HG03571 (cell line): Measurements from ENCODE around the gene DDOST.

Experiments used
- ATAC-seq: cut with Tn5 transposase; IDR thresholded peaks from one replicate; pipeline ENCODE4 v1.9.1; 2021; ENCODE audit not compliant: unreplicated experiment

The DDOST gene

GRCh38 chr1:20661207-20662109, at the start of gene DDOST:
Gene DDOST, minus strand, starts transcription at chr1:20661369. Its CDS starts 19 bp downstream, at chr1:20661350.
- peak; percentile 93 for ATAC-seq

DNA sequence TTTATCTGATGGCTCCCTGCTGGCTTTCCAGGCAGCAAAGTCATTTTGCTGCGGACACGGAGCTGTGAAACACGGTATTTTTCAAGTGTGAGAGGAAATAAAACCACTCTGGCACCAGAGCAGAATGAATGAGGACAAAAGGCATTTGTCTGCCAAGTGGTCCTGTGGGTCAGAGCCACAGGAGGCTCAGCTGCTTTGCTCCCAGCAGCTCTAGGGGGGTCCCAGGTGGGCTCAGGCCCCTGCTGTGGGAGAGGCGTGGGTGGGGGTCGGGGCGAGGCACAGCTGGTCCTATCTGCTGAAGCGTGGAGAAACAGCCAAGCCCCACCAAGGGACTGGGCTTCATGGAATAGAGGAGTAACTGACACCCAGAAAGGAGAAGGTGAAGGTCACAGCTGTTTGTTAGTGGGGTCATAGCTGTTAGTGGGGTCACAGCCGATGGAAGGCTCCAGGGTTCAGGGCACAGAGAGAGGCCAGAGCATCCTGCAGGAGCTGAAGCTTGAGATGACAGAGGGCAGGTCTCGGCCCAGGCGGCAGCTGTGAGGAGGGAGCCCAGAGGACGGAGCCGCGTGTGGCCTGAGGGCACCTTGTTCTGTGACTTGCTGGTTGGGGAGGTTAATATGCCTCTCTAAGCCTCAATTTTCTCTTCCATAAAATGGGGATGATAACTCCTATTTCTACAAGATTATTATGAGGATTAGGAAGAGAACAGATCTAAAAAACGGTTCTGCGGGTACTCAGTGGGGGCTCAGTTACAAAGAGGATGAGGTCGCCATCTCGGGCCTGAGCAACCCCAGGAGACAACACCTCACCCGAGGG, 49.5 kb upstream of the DDOST start:
- ATAC-seq: no peak

GRCh38 chr1:20709868-20710267, 48.7 kb upstream of the DDOST start:
- no peak for ATAC-seq

GRCh38 chr1:20708891-20709290, 47.7 kb upstream of the DDOST start:
- ATAC-seq: no peak

- ATAC-seq: no peak
These were observed 46.9 kb upstream of the DDOST start for GRCh38 chr1:20708057-20708456.

GRCh38 chr1:20706841-20707240, 45.7 kb upstream of the DDOST start:
- ATAC-seq: no peak

DNA sequence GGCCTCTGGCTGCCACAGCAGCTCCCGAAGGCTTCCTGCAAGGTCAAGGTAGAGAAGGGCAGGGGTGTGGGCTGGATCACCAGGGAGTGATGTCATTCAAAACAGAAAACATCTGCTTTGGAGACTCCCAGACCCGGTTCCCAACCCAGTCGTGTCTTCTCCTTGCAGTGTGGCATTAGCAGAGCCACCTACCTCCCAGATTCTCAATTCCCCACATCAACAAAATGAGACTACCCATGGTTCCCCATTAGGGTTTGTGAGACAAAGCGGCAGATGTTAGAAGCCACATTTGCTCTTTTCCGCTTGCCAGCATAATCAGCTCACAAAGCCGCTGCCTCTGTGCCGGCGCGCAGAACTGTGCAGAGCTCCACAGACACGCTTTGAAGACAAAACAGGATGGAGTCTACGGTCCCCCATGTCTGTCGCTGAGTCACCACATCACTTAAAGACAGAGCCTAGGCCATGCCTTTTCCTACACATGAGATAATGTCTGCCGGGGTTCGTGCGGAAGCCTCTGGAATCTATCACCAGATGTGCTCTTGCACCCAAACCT, 44.1 kb upstream of the DDOST start:
- ATAC-seq: no peak

- no peak for ATAC-seq
These were observed 43.4 kb upstream of the DDOST start for GRCh38 chr1:20704390-20705202.

- ATAC-seq: no peak
These were observed 42.1 kb upstream of the DDOST start for GRCh38 chr1:20703124-20703756.

DNA sequence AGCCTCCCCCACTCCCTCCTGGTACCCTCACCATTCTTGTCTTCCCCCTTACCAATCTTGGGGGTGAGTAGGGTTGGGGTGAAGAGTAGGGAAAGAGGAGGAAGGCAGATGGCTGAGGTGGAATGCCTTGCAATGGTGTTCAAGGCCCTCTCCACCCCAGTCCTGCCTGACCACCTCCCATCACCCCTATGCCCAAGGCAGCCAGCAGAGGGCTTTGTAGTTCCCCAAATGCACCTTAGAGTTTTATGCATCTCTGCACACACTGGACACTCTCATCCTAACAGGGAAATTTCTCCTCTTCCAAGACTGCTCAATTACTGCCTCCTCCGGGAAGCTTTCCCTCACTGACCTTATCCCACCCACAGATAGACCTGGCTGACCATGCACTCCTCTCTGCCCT, 41.2 kb upstream of the DDOST start:
- no peak for ATAC-seq

DNA sequence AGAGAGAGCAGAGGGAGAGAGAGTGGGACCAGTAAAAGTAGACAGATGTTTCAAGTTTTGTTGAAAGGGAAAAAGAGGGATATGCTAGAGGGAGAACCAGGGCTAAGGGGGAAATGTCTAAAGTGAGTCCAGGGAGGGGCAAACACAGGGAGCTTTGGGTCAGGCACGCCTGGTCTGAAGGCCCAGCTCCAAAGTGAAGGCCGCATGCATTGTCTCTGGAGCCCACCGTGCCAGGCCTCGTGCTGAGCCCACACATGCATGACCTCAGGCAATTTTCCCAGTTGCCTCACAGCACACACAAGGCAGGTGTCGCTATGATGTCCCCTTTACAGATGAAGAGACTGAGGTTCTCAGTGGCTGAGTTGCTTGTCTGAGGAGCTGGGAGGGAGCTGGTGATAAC, 40.7 kb upstream of the DDOST start:
- no peak for ATAC-seq

DNA sequence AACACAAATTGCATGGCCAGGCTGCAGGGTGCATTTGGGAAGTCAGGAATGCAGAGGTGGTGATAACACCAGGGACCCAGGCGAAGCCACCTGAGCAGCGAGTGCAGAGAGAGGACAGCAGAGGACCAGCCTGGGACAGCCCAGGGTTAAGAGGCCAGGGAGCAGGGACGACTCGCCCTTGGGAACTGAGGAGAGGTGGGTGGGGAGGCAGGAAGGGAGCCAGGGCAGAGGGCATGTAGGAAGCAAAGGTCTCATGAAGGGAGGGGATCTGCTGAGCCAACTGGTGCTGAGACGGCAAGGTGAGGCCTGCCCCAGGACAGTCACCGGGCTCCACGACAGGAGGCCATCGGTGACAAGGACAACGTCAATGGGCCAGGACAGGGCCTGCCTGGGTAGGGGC, 40.3 kb upstream of the DDOST start:
- no peak for ATAC-seq

DNA sequence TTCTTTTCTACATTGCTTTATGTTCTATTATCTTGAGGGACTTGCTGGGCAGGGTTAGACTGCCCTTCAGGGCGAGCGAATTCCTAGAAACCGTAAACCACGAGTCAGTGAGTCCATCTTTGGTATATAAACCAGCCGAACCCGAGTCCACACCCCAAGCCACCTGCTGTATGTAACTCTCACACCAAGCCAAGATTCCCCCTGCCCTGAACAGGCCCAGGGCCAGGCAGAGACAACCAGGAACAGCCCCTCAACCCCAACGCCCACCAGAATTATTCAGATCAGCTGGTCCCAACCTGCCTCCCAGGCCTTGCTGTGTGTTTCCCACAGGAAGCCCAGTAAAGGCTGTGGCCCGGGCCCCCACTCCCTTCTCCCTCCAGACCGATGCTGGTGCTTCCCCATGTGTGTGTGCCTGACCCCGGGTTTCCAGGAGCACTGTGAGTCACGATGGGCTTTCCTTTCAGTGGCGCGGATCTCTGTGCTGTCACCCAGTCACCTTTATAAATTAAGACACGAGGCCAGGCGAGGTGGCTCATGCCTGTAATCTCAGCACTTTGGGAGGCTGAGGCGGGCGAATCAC, 39.6 kb upstream of the DDOST start:
- no peak for ATAC-seq

- ATAC-seq: no peak
These were observed 38.4 kb upstream of the DDOST start for GRCh38 chr1:20699558-20699957.

GRCh38 chr1:20698195-20698910, 37.2 kb upstream of the DDOST start:
- no peak for ATAC-seq

DNA sequence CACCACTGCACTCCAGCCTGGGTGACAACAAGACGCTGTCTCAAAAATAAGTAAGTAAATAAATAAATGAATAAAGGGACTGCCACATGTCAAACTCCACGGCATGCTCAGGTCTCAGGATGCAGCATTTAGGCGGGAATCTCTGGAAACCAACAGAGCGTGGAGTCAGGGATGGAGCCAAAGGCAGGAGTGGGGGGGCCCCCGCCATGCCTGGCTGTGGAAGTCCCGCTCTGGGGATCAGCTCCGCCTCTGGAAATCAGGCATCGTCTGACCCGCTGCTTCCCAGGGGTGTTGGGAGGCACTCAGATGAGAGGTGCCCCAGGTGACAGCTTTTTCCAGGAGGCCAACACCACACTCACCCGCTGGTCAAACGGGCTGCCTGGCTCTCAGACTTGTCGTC, 36.4 kb upstream of the DDOST start:
- ATAC-seq: no peak

DNA sequence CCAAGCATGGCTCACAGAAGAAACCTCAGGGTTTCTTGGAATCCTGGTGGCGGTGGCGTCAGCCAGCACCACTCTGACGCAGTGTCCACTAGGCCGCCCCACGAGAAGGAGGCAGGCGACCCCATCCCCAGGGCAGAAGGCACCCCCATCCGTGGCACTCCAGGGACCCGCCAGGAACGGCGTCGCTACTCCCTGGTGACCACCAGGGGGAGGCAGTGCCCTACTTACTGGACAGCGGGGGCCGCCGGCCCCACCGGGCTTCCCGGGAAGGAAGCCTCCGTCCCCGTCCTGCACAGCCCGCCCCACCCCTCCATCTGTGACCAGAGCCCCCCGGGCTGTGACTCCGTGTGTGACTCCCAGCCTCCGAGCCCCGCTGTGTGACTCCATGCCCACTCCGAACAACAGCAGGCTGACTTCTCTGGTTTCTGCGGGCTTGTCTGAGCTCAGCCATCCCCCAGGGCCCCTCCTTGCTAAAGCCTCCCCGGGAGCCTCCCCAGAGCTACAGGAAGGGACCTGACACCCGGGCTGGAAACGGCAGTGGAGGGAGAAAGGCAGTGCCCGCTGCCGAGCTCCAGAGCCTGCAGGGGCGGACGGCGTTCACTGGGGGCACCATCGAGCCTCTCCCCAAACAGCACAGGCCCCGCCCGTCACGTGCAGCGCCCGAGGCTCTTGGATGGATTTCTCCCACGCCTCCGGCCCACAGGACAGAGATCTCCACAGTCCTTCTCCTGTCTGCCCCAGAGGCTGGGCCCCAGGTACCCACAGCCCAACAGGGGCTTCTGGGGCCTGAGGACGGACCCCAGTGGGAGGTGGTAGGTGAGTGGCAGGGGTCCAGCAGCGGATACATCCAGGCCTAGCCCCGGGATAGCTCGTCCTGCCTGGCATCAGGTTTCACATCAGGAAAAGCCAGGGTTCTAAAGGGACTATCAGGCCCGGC, 35.5 kb upstream of the DDOST start:
- no peak for ATAC-seq

DNA sequence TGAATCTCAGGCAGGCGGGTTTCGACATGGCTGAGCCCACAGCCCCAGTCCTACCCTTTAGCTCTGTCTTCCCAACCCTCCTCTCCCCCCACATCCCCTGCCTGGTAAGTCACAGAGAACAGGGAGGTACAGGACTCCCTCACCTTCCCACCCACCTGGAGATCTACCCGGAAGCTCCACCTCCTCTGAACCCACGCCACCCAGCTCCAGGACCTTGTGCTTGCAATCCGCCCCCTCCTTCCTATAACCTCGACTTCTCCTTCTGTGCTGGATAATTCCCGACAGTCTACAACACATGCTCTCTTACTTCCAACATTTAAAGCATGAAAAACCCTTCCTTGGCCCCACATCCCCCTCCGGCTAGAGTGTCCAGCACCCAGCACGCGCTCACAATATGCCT, 34.3 kb upstream of the DDOST start:
- no peak for ATAC-seq
